Left ventricle myocardium inferior (tissue), 1 donor: ENCODE measurements around the gene HSD17B3. TPM values are rescaled to one million over a fixed set of nuclear protein-coding genes. Genes with fewer than 3 reads are reported as not detected.

ENCODE experiments used
- DNase-seq: peaks from one replicate; pipeline ENCODE4 v3.0.0-alpha.2; 2020
- H3K27ac ChIP-seq: fragments of 200-600 bp; replicated peaks from 2 replicates; pipeline ENCODE4 v1.8.0; 2021
- H3K27me3 ChIP-seq: fragments of 200-600 bp; 2 replicates; pipeline ENCODE4 v1.8.0; 2021; ENCODE audit warnings: low read depth
- H3K36me3 ChIP-seq: fragments of 200-600 bp; 2 replicates; pipeline ENCODE4 v1.8.0; 2021
- H3K4me1 ChIP-seq: fragments of 200-600 bp; 2 replicates; pipeline ENCODE4 v1.8.0; 2021
- H3K4me3 ChIP-seq: fragments of 200-600 bp; 2 replicates; pipeline ENCODE4 v1.8.0; 2021; ENCODE audit warnings: mild to moderate bottlenecking, moderate library complexity
- H3K9me3 ChIP-seq: fragments of 200-600 bp; replicated peaks from 2 replicates; pipeline ENCODE4 v1.8.0; 2021
- intact Hi-C: fragments of 100-400 bp; cut with micrococcal nuclease; formaldehyde crosslinking; loops from one replicate; pipeline ENCODE4 v1.11.0; 2022
- total RNA-seq: library from RNA; stranded (reverse); fragmentation: NEBNext Ultra II Directional; extraction: Animal tissue kit (Norgen Biotek cat#: 25700); gene quantifications from one replicate; pipeline ENCODE4 v1.2.1, GENCODE V29; 2021
- TF ChIP-seq, protein P1 (sequence below): fragments of 200-600 bp; IDR thresholded peaks from 2 replicates; pipeline ENCODE4 v1.8.0; 2021; ENCODE audit warnings: antibody characterized with exemption, mild to moderate bottlenecking, borderline replicate concordance
- donor health status: DM: no; HTN: yes; CAD: no; lungs with severe emphysema.

HSD17B3 gene
- total RNA-seq, 1 donor from 2014 or later: 1.4 TPM

DNA sequence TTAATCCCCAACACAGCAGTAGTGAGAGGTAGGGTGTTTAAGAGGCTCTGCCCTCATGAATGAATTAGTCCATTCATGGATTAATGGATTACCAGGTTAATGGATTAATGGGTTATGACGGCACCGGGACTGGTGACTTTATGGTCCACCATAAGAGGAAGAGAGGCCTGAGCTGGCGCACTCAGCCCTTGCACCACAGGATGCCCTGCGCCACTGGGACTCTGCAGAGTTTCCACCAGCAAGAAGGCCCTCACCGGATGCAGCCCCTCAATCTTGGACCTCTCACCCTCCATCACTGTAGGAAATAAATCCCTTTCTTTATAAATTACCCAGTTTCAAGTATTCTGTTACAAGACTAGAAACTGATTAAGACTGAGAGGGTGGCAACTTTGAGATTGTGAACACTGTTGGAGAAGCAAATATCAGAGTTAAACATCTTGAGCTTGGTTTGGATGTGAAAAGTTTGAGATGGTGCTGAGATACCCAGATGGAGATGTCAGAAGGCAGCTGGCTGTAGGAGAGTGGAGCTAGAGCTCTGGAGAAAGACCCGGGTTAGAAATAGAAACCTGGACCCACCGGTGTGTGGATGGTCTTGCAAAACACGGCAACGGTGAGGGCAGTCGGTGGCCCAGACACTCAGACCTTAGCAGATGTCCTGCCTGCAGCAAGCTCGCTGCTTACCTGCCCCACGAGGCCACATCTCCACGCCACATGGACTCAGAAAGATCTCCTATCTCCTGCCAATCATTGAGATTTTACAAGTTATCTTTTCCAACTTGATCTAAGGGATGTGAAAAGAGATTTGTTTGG, 98.8 kb downstream of the HSD17B3 start:
- Histone ChIP-seq H3K36me3 (no peaks in the 10 kb centered on the region), H3K9me3 (no peaks in the 10 kb centered on the region), H3K4me1 (no peaks in the 10 kb centered on the region), H3K4me3 (no peak overlapping the region), H3K27me3 (peaks cover 23% of the 10 kb centered on the region), H3K27ac (no peak overlapping the region)
- intact Hi-C loops: no loop called here
- no peak for DNase-seq
- TF ChIP-seq, protein P1, sequence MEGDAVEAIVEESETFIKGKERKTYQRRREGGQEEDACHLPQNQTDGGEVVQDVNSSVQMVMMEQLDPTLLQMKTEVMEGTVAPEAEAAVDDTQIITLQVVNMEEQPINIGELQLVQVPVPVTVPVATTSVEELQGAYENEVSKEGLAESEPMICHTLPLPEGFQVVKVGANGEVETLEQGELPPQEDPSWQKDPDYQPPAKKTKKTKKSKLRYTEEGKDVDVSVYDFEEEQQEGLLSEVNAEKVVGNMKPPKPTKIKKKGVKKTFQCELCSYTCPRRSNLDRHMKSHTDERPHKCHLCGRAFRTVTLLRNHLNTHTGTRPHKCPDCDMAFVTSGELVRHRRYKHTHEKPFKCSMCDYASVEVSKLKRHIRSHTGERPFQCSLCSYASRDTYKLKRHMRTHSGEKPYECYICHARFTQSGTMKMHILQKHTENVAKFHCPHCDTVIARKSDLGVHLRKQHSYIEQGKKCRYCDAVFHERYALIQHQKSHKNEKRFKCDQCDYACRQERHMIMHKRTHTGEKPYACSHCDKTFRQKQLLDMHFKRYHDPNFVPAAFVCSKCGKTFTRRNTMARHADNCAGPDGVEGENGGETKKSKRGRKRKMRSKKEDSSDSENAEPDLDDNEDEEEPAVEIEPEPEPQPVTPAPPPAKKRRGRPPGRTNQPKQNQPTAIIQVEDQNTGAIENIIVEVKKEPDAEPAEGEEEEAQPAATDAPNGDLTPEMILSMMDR: no peak

DNA sequence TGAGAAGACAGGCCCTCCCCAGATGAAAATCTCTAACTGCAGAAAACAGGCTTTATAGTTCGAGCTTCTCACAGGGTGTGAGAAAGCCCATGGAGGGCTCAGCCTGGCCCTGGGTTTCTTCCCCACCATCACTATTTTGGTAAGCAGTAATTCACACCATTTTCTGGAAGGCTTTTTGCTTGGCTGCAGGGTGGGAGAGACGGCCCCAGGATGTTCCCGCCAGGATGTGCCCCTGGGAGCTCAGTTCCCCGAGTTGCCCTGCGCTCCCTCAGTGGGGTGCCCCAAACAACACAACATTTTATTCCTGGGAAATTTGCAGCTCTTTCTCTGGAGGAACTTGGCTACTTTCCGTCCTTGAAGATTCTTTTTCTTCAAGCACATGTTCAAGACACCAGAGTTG, 100.8 kb downstream of the HSD17B3 start:
- intact Hi-C loops: no loop called here
- peaks cover 43% of the 10 kb centered on the region for H3K27me3 ChIP-seq
- TF ChIP-seq, protein P1: no peak

DNA sequence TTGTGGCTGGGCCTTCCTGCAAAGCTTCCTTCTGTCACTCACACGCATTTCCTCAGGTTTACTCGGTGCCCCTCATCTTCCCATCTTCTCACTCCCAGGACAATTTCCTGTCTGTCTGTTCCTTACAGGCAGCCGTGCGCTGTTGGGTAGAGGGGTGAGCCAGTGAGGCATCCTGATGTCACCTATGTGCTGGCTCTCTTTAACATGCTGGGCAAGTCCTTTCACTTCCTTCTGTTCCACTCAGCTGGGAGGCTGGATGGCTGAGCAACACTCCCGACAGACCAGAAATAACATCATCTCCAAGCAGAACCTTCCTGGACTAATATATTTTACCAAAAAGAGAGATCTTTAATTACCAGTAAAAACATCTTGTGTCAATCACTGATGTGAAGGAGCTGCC, 103.0 kb downstream of the HSD17B3 start:
- H3K4me1 ChIP-seq: no peaks in the 10 kb centered on the region
- TF ChIP-seq, protein P1: no peak
- no peak for DNase-seq
- no peaks in the 10 kb centered on the region for H3K36me3 ChIP-seq
- H3K9me3 ChIP-seq: no peaks in the 10 kb centered on the region
- no peak overlapping the region for H3K4me3 ChIP-seq
- intact Hi-C loops: no loop called here
- peaks cover 55% of the 10 kb centered on the region for H3K27me3 ChIP-seq
- H3K27ac ChIP-seq: no peak overlapping the region

More for the DNA sequence above, 100.8 kb downstream of the HSD17B3 start:
- Histone ChIP-seq H3K36me3 (no peaks in the 10 kb centered on the region), H3K4me3 (no peak overlapping the region), H3K9me3 (no peaks in the 10 kb centered on the region), H3K4me1 (no peaks in the 10 kb centered on the region), H3K27ac (no peak overlapping the region)
- DNase-seq: no peak

DNA sequence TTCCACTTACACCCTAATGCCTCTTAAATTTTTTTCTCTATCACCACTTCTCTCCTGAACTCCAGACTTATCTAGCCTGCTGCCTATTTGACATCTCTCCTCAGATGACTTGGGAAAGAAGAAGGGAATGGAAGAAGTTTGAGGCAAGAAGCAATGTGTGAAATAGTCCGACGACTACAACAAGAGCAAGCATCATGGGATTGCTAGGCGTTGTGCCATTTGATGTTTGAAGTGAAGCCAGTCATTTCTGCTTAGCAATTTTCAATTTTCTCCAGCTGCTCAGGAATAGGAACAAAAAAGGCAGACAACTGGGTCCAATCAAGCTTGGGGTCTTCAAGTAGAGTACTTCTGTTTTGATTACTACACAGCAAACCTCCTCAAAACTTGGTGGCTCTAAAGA, 106.4 kb downstream of the HSD17B3 start:
- Histone ChIP-seq H3K36me3 (no peaks in the 10 kb centered on the region), H3K27ac (no peak overlapping the region), H3K4me1 (no peaks in the 10 kb centered on the region), H3K27me3 (peaks cover 54% of the 10 kb centered on the region), H3K9me3 (peaks cover 10% of the 10 kb centered on the region), H3K4me3 (no peak overlapping the region)
- intact Hi-C loops: no loop called here
- DNase-seq: no peak
- TF ChIP-seq, protein P1: no peak

DNA sequence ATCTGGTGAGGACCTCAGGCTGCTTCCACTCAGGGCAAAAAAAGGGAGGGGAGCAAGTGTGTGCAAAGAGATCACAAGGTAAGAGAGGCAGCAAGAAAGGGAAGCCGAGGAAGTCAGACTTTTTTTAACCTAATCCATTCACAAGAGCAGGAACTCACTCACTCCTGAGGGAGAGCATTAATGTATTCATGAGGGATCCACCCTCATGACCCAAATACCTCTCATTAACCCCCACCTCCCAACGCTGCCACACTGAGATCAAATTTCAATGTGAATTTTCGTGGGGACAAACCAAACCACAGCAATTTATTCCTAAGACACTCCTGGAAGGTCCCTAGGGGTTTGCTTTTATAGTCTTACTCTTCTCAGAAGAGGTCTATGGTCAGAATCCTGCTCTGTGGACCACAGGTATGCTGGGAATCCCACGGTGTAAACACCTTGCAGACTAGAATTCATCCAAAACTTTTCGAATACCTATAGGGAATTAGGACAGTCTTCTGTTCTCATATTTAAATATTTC, 108.7 kb downstream of the HSD17B3 start:
- Histone ChIP-seq H3K4me1 (no peaks in the 10 kb centered on the region), H3K9me3 (peaks cover 24% of the 10 kb centered on the region), H3K27me3 (peaks cover 44% of the 10 kb centered on the region), H3K4me3 (no peak overlapping the region), H3K27ac (no peak overlapping the region), H3K36me3 (no peaks in the 10 kb centered on the region)
- TF ChIP-seq, protein P1: no peak
- DNase-seq: no peak
- intact Hi-C loops: no loop called here
